Neural cell (in vitro differentiated cells): ENCODE data around the gene TLE1. TPM values are rescaled to one million over a fixed set of nuclear protein-coding genes. Genes with fewer than 3 reads are reported as not detected.

ENCODE experiments used
- H2AFZ ChIP-seq: fragments of 200-600, 300-800 bp; sonication (generic), shearing (Covaris generic); 2 replicates; pipeline ENCODE4 v1.6.0; 2014; ENCODE audit warnings: low read depth, mild to moderate bottlenecking, antibody characterized with exemption, low read length, moderate library complexity
- H3F3A ChIP-seq: fragments of 200-600 bp; shearing (Covaris generic); 2 replicates; pipeline ENCODE4 v1.6.1; 2016; ENCODE audit warnings: mild to moderate bottlenecking, moderate library complexity, mixed read lengths, antibody characterized with exemption, low read length; ENCODE audit not compliant: insufficient read depth, poor library complexity, severe bottlenecking
- H3K27ac ChIP-seq: fragments of 200-600, 300-800 bp; sonication (generic), shearing (Covaris generic); 2 replicates; pipeline ENCODE4 v1.5.1; 2014; ENCODE audit warnings: mild to moderate bottlenecking, low read length, moderate library complexity
- H3K27me3 ChIP-seq: fragments of 300-800, 200-600 bp; sonication (generic), shearing (Covaris generic); 2 replicates; pipeline ENCODE4 v1.6.0; 2014; ENCODE audit warnings: mild to moderate bottlenecking, low read depth, low read length, moderate library complexity; ENCODE audit not compliant: insufficient read depth
- H3K36me3 ChIP-seq: fragments of 300-800, 200-600 bp; sonication (generic), shearing (Covaris generic); 2 replicates; pipeline ENCODE4 v1.5.1; 2014; ENCODE audit warnings: mild to moderate bottlenecking, antibody characterized with exemption, low read length, moderate library complexity; ENCODE audit not compliant: insufficient read depth
- H3K4me2 ChIP-seq: fragments of 300-800, 200-600 bp; sonication (generic), shearing (Covaris generic); 2 replicates; pipeline ENCODE4 v1.6.0; 2014; ENCODE audit warnings: mild to moderate bottlenecking, low read length
- H3K4me3 ChIP-seq: fragments of 300-800, 200-600 bp; sonication (generic), shearing (Covaris generic); 2 replicates; pipeline ENCODE4 v1.5.1; 2014; ENCODE audit warnings: mild to moderate bottlenecking, low read length, moderate library complexity
- H3K79me2 ChIP-seq: fragments of 200-600 bp; shearing (Covaris generic); replicated peaks from 2 replicates; pipeline ENCODE4 v1.6.0; 2014; ENCODE audit warnings: mild to moderate bottlenecking, low read length, moderate library complexity; ENCODE audit not compliant: insufficient read depth
- H3K9ac ChIP-seq: fragments of 300-800, 200-600 bp; sonication (generic), shearing (Covaris generic); 2 replicates; pipeline ENCODE4 v1.6.1; 2016; ENCODE audit warnings: mild to moderate bottlenecking, low read length, mixed read lengths
- H3K9me2 ChIP-seq: fragments of 200-600 bp; shearing (Covaris generic); 2 replicates; pipeline ENCODE4 v1.6.1; 2016; ENCODE audit warnings: mild to moderate bottlenecking, low read length, mixed read lengths; ENCODE audit not compliant: insufficient read depth
- H3K9me3 ChIP-seq: fragments of 200-600, 300-800 bp; sonication (generic), shearing (Covaris generic); 2 replicates; pipeline ENCODE4 v1.6.1; 2016; ENCODE audit warnings: mild to moderate bottlenecking, mixed run types, low read length, moderate library complexity, mixed read lengths
- H4K20me1 ChIP-seq: fragments of 200-600 bp; shearing (Covaris generic); 2 replicates; pipeline ENCODE4 v1.6.1; 2016; ENCODE audit warnings: mild to moderate bottlenecking, mixed run types; ENCODE audit not compliant: insufficient read depth
- EP300 ChIP-seq: fragments of 450-650 bp; conservative IDR thresholded peaks from 2 replicates; pipeline ENCODE4 v1.6.1; 2014; ENCODE audit warnings: antibody characterized with exemption, mild to moderate bottlenecking, moderate library complexity; ENCODE audit not compliant: poor library complexity, severe bottlenecking
- EZH2 ChIP-seq: fragments of 200-600, 300-800 bp; shearing (Covaris generic), sonication (generic); IDR thresholded peaks from 2 replicates; pipeline ENCODE4 v1.6.1; 2014; ENCODE audit warnings: antibody characterized with exemption, low read length, borderline replicate concordance, mild to moderate bottlenecking; ENCODE audit not compliant: insufficient read depth, poor library complexity, severe bottlenecking
- MXI1 ChIP-seq: fragments of 450-650 bp; conservative IDR thresholded peaks from 2 replicates; pipeline ENCODE4 v1.6.1; 2014; ENCODE audit warnings: antibody characterized with exemption, mild to moderate bottlenecking; ENCODE audit not compliant: poor library complexity, severe bottlenecking
- POLR2AphosphoS5 ChIP-seq: IDR thresholded peaks from 2 replicates; pipeline ENCODE4 v1.6.1; 2012
- RAD21 ChIP-seq: fragments of 450-650 bp; conservative IDR thresholded peaks from 2 replicates; pipeline ENCODE4 v1.6.1; 2014; ENCODE audit warnings: antibody characterized with exemption, mild to moderate bottlenecking, moderate library complexity
- SMC3 ChIP-seq: fragments of 450-650 bp; conservative IDR thresholded peaks from 2 replicates; pipeline ENCODE4 v1.6.1; 2014; ENCODE audit warnings: antibody characterized with exemption, mild to moderate bottlenecking, moderate library complexity; ENCODE audit not compliant: poor library complexity
- TAF1 ChIP-seq: IDR thresholded peaks from 2 replicates; pipeline ENCODE4 v1.6.1; 2012; ENCODE audit warnings: low read depth
- polyA plus RNA-seq: library from polyadenylated mRNA; depleted of rRNA; stranded (reverse); fragments of >200 nt; gene quantifications from 2 replicates; pipeline ENCODE4 v1.2.3, GENCODE V29; 2014
- TF ChIP-seq, protein P1 (sequence below): IDR thresholded peaks from 2 replicates; pipeline ENCODE4 v1.6.1; 2012; ENCODE audit warnings: borderline replicate concordance
- TF ChIP-seq, protein P2 (sequence below): fragments of 450-650 bp; IDR thresholded peaks from 2 replicates; pipeline ENCODE4 v1.5.1; 2014; ENCODE audit warnings: antibody characterized with exemption, mild to moderate bottlenecking, moderate library complexity; ENCODE audit not compliant: poor library complexity, severe bottlenecking

The TLE1 gene
- polyA plus RNA-seq, 1 donor from 2014 or later = 93.6 TPM

DNA sequence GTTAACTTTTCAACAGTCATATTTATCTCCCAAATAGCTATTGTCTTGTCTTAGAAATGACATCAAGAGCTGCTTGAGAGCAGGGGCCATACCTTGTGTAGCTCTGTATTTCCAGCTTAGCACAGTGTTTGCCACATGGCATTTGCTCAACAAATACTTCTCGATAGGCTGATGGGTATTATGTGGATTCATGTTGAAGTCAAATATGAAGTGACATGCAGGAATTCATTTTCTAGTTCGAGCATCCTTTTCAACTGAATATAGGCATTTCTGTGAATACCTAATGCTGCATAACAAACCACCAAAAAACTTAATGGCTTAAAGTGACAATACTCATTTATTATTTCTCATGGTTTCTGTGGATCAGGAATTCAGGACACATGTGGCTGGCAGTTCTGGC, 125.6 kb downstream of the TLE1 start:
- Histone ChIP-seq H3K4me2 (no peak overlapping the region), H3K36me3 (no peaks in the 10 kb centered on the region), H3F3A (no peaks in the 10 kb centered on the region), H3K4me3 (no peak overlapping the region), H3K27me3 (no peaks in the 10 kb centered on the region), H3K9me3 (no peaks in the 10 kb centered on the region), H3K9ac (no peak overlapping the region), H2AFZ (no peak overlapping the region), H3K27ac (no peak overlapping the region), H4K20me1 (no peaks in the 10 kb centered on the region), H3K9me2 (no peaks in the 10 kb centered on the region), H3K79me2 (no peaks in the 10 kb centered on the region)
- TF ChIP-seq EZH2 = no peak
- TF ChIP-seq, protein P1, sequence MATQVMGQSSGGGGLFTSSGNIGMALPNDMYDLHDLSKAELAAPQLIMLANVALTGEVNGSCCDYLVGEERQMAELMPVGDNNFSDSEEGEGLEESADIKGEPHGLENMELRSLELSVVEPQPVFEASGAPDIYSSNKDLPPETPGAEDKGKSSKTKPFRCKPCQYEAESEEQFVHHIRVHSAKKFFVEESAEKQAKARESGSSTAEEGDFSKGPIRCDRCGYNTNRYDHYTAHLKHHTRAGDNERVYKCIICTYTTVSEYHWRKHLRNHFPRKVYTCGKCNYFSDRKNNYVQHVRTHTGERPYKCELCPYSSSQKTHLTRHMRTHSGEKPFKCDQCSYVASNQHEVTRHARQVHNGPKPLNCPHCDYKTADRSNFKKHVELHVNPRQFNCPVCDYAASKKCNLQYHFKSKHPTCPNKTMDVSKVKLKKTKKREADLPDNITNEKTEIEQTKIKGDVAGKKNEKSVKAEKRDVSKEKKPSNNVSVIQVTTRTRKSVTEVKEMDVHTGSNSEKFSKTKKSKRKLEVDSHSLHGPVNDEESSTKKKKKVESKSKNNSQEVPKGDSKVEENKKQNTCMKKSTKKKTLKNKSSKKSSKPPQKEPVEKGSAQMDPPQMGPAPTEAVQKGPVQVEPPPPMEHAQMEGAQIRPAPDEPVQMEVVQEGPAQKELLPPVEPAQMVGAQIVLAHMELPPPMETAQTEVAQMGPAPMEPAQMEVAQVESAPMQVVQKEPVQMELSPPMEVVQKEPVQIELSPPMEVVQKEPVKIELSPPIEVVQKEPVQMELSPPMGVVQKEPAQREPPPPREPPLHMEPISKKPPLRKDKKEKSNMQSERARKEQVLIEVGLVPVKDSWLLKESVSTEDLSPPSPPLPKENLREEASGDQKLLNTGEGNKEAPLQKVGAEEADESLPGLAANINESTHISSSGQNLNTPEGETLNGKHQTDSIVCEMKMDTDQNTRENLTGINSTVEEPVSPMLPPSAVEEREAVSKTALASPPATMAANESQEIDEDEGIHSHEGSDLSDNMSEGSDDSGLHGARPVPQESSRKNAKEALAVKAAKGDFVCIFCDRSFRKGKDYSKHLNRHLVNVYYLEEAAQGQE = no peak
- TF ChIP-seq, protein P2, sequence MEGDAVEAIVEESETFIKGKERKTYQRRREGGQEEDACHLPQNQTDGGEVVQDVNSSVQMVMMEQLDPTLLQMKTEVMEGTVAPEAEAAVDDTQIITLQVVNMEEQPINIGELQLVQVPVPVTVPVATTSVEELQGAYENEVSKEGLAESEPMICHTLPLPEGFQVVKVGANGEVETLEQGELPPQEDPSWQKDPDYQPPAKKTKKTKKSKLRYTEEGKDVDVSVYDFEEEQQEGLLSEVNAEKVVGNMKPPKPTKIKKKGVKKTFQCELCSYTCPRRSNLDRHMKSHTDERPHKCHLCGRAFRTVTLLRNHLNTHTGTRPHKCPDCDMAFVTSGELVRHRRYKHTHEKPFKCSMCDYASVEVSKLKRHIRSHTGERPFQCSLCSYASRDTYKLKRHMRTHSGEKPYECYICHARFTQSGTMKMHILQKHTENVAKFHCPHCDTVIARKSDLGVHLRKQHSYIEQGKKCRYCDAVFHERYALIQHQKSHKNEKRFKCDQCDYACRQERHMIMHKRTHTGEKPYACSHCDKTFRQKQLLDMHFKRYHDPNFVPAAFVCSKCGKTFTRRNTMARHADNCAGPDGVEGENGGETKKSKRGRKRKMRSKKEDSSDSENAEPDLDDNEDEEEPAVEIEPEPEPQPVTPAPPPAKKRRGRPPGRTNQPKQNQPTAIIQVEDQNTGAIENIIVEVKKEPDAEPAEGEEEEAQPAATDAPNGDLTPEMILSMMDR = no peak
- TF ChIP-seq SMC3 = no peak
- TF ChIP-seq TAF1 = no peak
- no peak for TF ChIP-seq MXI1
- no peak for TF ChIP-seq EP300
- TF ChIP-seq RAD21 = no peak
- no peak for TF ChIP-seq POLR2AphosphoS5

DNA sequence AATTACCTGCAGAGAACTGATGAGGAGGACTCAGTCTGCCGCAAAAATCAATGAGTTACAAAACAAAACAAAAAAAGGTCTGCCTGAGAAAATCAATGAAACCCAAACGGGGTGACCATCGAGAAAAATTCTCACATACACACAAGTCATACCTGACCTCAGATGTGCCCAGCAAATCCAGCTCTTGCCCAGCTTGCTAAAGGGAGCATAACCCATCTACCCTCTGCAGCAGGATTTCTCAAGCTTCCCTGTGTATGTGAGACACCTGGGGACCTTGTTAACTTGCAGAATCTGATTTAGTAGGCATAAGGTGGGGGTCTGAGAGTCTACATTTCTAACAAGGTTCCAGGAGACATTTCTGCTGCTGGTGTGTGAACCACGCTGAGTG, 126.3 kb downstream of the TLE1 start:
- TF ChIP-seq EP300 (no peak), MXI1 (no peak), POLR2AphosphoS5 (no peak), RAD21 (no peak), TAF1 (no peak), EZH2 (no peak), SMC3 (no peak)
- TF ChIP-seq, protein P1 = no peak
- TF ChIP-seq, protein P2 = no peak
- H4K20me1 ChIP-seq = no peaks in the 10 kb centered on the region
- no peaks in the 10 kb centered on the region for H3K36me3 ChIP-seq
- no peak overlapping the region for H3K27ac ChIP-seq
- H3K4me3 ChIP-seq = no peak overlapping the region
- no peaks in the 10 kb centered on the region for H3K79me2 ChIP-seq
- no peak overlapping the region for H2AFZ ChIP-seq
- no peaks in the 10 kb centered on the region for H3K9me2 ChIP-seq
- no peak overlapping the region for H3K9ac ChIP-seq
- H3F3A ChIP-seq = no peaks in the 10 kb centered on the region
- H3K4me2 ChIP-seq = no peak overlapping the region
- H3K9me3 ChIP-seq = no peaks in the 10 kb centered on the region
- no peaks in the 10 kb centered on the region for H3K27me3 ChIP-seq
